GM23338 (cell line): Measurements from ENCODE around the gene UBE2G2. TPM values are rescaled to one million over a fixed set of nuclear protein-coding genes. Genes with fewer than 3 reads are reported as not detected.

ENCODE experiments used
- ATAC-seq: fragments of 200-7000 bp; cut with Tn5 transposase; 3 replicates; pipeline ENCODE4 v1.9.1; 2020
- DNase-seq: peaks from one replicate; pipeline ENCODE4 v3.0.0-alpha.2; 2015; ENCODE audit warnings: low spot score
- H2AFZ ChIP-seq: fragments of 200-600 bp; sonication (generic); 2 replicates; pipeline ENCODE4 v1.8.0; 2016; ENCODE audit warnings: antibody characterized with exemption, mild to moderate bottlenecking, moderate library complexity
- H3F3A ChIP-seq: fragments of 200-600 bp; sonication (generic); replicated peaks from 2 replicates; pipeline ENCODE4 v1.8.0; 2017; ENCODE audit warnings: antibody characterized with exemption, mixed run types, low read depth
- H3K27ac ChIP-seq: fragments of 200-600 bp; sonication (generic); 2 replicates; pipeline ENCODE4 v1.6.1; 2016; ENCODE audit warnings: low read depth
- H3K27me3 ChIP-seq: fragments of 200-600 bp; sonication (generic); 2 replicates; pipeline ENCODE4 v1.8.0; 2016; ENCODE audit warnings: mild to moderate bottlenecking, mixed run types, moderate library complexity; ENCODE audit not compliant: insufficient read depth
- H3K36me3 ChIP-seq: fragments of 200-600 bp; sonication (generic); 2 replicates; pipeline ENCODE4 v1.8.0; 2016; ENCODE audit warnings: mild to moderate bottlenecking; ENCODE audit not compliant: insufficient read depth
- H3K4me1 ChIP-seq: fragments of 200-600 bp; sonication (generic); 2 replicates; pipeline ENCODE4 v1.8.0; 2016; ENCODE audit warnings: mild to moderate bottlenecking, moderate library complexity; ENCODE audit not compliant: insufficient read depth
- H3K4me2 ChIP-seq: fragments of 200-600 bp; sonication (generic); 2 replicates; pipeline ENCODE4 v1.7.1; 2017; ENCODE audit warnings: mixed run types
- H3K4me3 ChIP-seq: fragments of 200-600 bp; sonication (generic); 2 replicates; pipeline ENCODE4 v1.6.1; 2016; ENCODE audit warnings: mixed run types
- H3K79me2 ChIP-seq: fragments of 200-600 bp; sonication (generic); replicated peaks from 2 replicates; pipeline ENCODE4 v1.8.0; 2017; ENCODE audit warnings: mild to moderate bottlenecking; ENCODE audit not compliant: insufficient read depth
- H3K9me2 ChIP-seq: fragments of 200-600 bp; sonication (generic); 2 replicates; pipeline ENCODE4 v1.8.0; 2017; ENCODE audit not compliant: insufficient read depth
- H4K20me1 ChIP-seq: fragments of 200-600 bp; sonication (generic); replicated peaks from 2 replicates; pipeline ENCODE4 v1.8.0; 2017; ENCODE audit warnings: mild to moderate bottlenecking; ENCODE audit not compliant: insufficient read depth
- H3K27ac Mint-ChIP-seq: 2 replicates; pipeline ENCODE4 v1.8.0; 2020; ENCODE audit warnings: inconsistent platforms, mild to moderate bottlenecking, moderate library complexity, mixed read lengths
- H3K27me3 Mint-ChIP-seq: 3 replicates; pipeline ENCODE4 v1.8.0; 2022; ENCODE audit warnings: low read depth, mild to moderate bottlenecking, moderate library complexity, mixed read lengths, inconsistent platforms; ENCODE audit not compliant: insufficient read depth, poor library complexity
- H3K36me3 Mint-ChIP-seq: 3 replicates; pipeline ENCODE4 v1.8.0; 2021; ENCODE audit warnings: low read depth, mild to moderate bottlenecking, inconsistent platforms, moderate library complexity, mixed read lengths
- H3K4me1 Mint-ChIP-seq: 3 replicates; pipeline ENCODE4 v1.8.0; 2020; ENCODE audit warnings: mild to moderate bottlenecking, inconsistent platforms, mixed read lengths
- H3K4me3 Mint-ChIP-seq: 3 replicates; pipeline ENCODE4 v1.8.0; 2021; ENCODE audit warnings: moderate library complexity, mild to moderate bottlenecking, inconsistent platforms, mixed read lengths
- H3K9me3 Mint-ChIP-seq: 3 replicates; pipeline ENCODE4 v1.8.0; 2020; ENCODE audit warnings: moderate library complexity, mild to moderate bottlenecking, inconsistent platforms, mixed read lengths
- CREB1 ChIP-seq: fragments of 250-450 bp; sonication (Bioruptor Pico); IDR thresholded peaks from 2 replicates; pipeline ENCODE4 v1.5.0; 2020; ENCODE audit warnings: low read depth, mild to moderate bottlenecking, moderate library complexity
- CTCF ChIP-seq, 2 experiments: fragments of 200-600 bp in 1 of 2; sonication (generic) in 1 of 2; conservative IDR thresholded peaks; 2 replicates each; pipeline versions ENCODE4 v1.5.1 to v1.6.1; 2016 to 2017; ENCODE audit warnings: antibody characterized with exemption in 2 of 2, low read depth in 2 of 2, mild to moderate bottlenecking in 2 of 2, moderate library complexity in 1 of 2
- ETS1 ChIP-seq: IDR thresholded peaks from 2 replicates; pipeline ENCODE4 v1.6.1; 2016; ENCODE audit warnings: antibody characterized with exemption
- EZH2phosphoT487 ChIP-seq: fragments of 200-600 bp; sonication (generic); IDR thresholded peaks from one replicate; pipeline ENCODE4 v1.8.1; 2018; ENCODE audit warnings: antibody characterized with exemption; ENCODE audit not compliant: unreplicated experiment
- JUNB ChIP-seq: IDR thresholded peaks from one replicate; pipeline ENCODE4 v1.6.1; 2016; ENCODE audit warnings: antibody characterized with exemption; ENCODE audit not compliant: unreplicated experiment
- REST ChIP-seq: IDR thresholded peaks from one replicate; pipeline ENCODE4 v1.6.1; 2018; ENCODE audit warnings: antibody characterized with exemption; ENCODE audit not compliant: unreplicated experiment
- STAT1 ChIP-seq: IDR thresholded peaks from one replicate; pipeline ENCODE4 v1.6.1; 2016; ENCODE audit warnings: antibody characterized with exemption; ENCODE audit not compliant: unreplicated experiment
- ZNF331 ChIP-seq: fragments of 250-450 bp; sonication (Bioruptor Pico); IDR thresholded peaks from 2 replicates; pipeline ENCODE4 v1.5.0; 2020; ENCODE audit warnings: low read depth, mild to moderate bottlenecking, moderate library complexity
- ZNF462 ChIP-seq: fragments of 250-450 bp; sonication (Bioruptor Pico); IDR thresholded peaks from 2 replicates; pipeline ENCODE4 v1.5.0; 2020; ENCODE audit warnings: mild to moderate bottlenecking, moderate library complexity
- polyA plus RNA-seq: library from polyadenylated mRNA; unstranded; fragments of >200 nt; fragmentation: Nextera tagmentation; extraction: Ambion mirVana; gene quantifications from 2 replicates; pipeline ENCODE4 v1.2.1, GENCODE V29; 2016
- total RNA-seq: library from RNA; depleted of rRNA; stranded (reverse); fragments of >200 nt; shearing (Covaris generic); gene quantifications from 2 replicates; pipeline ENCODE4 v1.2.3, GENCODE V29; 2014

The UBE2G2 gene
- total and polyA plus RNA-seq, 2 experiments from 2014 or later: 66.4 to 100 TPM

GRCh38 chr21:44752671-44753235, 48.9 kb downstream of the UBE2G2 start:
- Mint-ChIP-seq H3K9me3 (peaks cover 16% of the 10 kb centered on the region), H3K4me3 (no peak overlapping the region), H3K27me3 (peaks cover 7% of the 10 kb centered on the region), H3K36me3 (peaks cover 7% of the 10 kb centered on the region; the same call in 2 of the 3 replicates), H3K4me1 (peaks cover 38% of the 10 kb centered on the region), H3K27ac (no peak overlapping the region)
- H3K36me3 ChIP-seq: no peaks in the 10 kb centered on the region; the same call in 1 of the 2 replicates
- H3K9me2 ChIP-seq: no peaks in the 10 kb centered on the region
- H4K20me1 ChIP-seq: no peaks in the 10 kb centered on the region
- H3K79me2 ChIP-seq: no peaks in the 10 kb centered on the region
- H3K4me3 ChIP-seq: no peak overlapping the region
- no peak overlapping the region for H3K4me2 ChIP-seq
- peak overlapping the region; percentile 43; the same call in 1 of the 2 replicates for H2AFZ ChIP-seq
- no peak for TF ChIP-seq CTCF (conservative IDR thresholded peaks at IDR 0.05; ENCODE audit: low read depth in 2 of 2)
- TF ChIP-seq CREB1 (CRISPR knock-in tag): no peak
- no peak for TF ChIP-seq EZH2phosphoT487
- no peak for TF ChIP-seq ZNF331 (CRISPR knock-in tag)
- TF ChIP-seq STAT1: no peak
- TF ChIP-seq JUNB: no peak
- TF ChIP-seq ZNF462 (CRISPR knock-in tag): no peak
- no peak for TF ChIP-seq REST
- no peak for TF ChIP-seq ETS1
- DNase-seq: no peak
- ATAC-seq: no peak
- H3K27me3 ChIP-seq: no peaks in the 10 kb centered on the region
- H3K27ac ChIP-seq: no peak overlapping the region
- peaks cover 31% of the 10 kb centered on the region for H3K4me1 ChIP-seq
- H3F3A ChIP-seq: peaks cover 7% of the 10 kb centered on the region; the same call in 1 of the 2 replicates
